GM12872 (cell line): ENCODE data around the gene GOLT1A.

Source experiments
- CTCF ChIP-seq: IDR thresholded peaks from 3 replicates; pipeline ENCODE4 v1.5.1; 2011; ENCODE audit warnings: low read depth, mild to moderate bottlenecking, low read length, moderate library complexity; ENCODE audit not compliant: insufficient read depth

Gene GOLT1A

DNA sequence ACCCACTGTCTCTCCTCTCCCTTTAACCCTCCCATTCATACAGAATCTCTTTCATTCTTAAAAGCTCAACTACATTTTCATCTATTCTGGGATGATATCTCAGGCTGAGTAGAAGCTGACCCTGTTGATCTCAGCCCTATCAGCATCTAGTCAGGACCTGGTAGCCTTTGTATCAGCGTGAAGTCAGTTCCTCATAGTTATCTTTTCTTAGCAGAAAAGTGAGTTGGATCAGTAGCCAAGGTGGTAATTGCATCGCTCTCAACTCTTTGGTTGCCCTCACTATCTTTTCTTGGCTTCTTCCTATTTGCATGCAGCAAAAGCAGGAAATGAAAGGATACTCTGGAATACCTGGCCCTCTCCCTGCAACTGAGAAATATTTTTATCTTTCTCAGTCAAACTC lies 13.6 kb upstream of the GOLT1A start:
- no peak for TF ChIP-seq CTCF

DNA sequence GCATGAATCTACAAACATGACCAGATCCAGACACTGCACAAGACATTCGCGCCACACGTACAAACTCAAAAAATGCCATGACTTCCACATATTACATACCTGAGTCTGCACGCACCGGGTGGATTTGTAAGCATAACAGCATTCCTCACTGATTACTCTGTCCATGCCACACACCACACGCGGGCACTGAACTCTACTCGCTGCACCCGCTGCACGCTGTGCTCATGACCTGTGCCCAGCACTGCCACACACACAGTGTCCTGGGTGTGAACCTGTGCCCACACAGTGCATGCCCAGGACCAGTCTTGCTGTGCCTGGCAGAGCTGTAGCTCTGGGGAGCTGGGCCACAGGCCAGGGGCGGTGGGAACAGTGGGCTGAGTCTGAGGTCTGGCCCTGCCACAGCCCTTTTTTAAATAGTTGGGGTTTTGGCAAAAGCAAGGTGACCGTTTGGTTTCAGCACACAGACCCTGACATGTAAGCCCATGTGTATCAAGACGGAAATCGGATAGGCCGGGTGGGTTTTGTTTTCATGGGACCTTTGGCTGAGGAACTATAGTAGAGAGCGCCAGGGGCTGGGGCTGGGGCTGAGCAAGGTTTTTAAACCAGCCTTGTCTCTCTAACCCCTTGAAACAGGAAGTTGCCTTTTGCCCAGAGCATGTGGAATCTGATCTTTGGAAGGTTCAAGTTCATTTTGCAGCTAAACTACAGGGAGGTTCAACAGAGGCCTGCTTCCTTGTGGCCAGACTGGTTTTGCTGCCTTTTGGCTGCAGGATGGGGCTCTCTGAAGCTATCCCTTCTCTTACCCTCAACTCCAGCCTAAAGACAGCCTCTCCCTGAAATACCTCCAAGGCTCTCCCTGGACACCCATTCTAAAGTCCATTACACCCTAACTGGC lies 12.3 kb upstream of the GOLT1A start:
- no peak for TF ChIP-seq CTCF

DNA sequence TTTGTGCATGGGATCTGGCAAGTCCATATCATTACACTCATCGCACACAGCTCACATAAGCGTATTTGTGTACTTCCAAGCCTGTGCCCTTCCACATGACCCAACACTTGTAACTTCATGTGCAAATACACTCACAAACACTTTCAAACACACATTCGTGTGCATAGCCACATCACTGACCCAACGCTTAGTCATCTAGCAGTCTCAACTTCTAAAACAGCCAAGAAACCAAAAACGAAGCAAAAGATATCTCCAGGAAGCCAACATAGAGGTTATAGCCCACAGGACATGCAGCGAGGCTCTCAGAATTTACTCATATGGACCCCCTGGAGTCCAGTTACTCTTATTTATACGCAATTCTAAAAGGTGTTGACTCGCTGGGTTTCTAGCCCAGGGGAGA lies 10.9 kb upstream of the GOLT1A start:
- TF ChIP-seq CTCF, result no peak

DNA sequence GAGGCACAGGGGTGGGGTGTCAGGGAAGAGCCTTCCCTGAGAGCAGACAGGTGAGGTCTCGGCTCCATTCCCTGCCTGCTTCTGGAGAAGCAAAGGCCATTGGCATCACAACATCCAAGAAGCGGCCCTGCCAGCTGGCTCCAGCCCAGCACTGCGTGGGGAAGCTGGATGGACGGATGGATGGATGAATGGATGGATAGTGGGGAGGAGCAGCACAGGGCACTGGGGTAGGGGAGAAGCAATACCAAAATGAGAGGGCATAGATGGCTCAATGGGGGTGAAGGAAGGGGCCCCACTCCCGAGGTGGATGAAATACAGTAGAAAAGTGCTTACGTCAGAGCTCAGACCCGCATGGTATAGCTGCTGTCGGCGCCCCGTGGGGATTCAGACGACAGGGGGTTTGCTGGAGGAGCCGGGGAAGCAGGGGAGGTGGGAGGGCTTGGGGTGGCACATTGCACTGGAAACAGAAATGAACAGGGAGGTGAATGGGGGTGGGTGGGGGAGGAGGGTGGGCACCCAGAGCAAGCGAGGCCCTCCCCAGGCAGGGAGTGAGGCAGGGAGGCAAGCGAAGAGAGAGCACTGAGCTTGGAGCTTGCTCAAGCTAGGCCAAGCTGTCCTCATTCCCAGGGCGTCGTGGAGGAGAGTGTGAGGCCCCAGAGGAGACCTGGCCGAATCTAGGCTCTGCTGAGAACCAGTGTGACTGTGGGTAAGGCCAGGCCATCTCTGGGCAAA lies 9.5 kb upstream of the GOLT1A start:
- no peak for TF ChIP-seq CTCF

DNA sequence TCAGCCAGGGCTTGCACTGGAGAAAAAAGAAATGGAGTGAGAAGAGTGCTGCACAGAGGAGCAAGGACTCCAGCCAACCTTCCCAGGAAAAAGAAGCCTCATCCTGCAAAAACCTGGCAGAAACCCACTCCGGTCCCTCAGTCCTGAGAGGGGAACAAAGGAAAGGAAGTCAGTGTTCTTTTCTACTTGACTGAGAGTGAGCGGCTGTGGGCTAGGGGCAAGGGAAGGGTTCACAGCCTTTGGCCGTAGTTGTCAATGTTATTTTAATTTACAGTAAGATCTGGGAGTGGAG lies 8.9 kb upstream of the GOLT1A start:
- no peak for TF ChIP-seq CTCF

DNA sequence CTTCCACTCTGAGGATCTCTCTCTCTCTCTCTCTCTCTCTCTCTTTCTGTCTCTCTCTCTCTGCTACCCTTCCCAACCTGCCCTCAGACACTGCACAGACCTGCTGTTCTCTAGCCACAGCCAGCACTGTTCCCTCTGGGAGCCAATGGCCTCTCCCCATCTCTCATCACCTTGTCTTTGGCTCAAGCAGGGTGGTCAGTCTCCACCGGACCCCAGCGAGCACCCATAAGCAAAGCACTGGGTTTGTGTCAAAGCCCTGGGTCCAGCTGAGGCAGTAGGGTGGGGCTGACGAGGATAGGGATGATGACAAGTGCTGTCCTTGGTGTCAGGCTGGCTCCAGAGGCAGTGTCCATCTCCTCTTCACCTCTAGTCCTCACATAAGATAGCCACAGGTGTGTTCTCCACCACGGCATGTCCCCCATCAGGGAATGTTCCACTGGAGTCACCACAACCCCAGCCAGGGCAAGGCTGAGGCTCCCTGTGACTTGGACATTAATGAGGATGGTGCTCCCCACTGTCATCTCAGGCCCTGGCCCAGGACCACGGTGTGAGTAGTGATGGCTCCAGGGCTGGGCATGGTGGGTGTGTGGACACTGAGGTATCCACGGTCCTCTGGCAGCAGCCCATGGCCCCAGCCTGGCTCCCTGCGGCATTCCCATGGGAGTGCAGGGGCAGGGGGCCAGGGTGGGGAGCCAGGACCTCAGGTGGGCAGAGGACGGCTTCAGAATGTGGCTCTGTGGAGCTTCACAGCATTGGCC lies 8.4 kb upstream of the GOLT1A start:
- no peak for TF ChIP-seq CTCF

DNA sequence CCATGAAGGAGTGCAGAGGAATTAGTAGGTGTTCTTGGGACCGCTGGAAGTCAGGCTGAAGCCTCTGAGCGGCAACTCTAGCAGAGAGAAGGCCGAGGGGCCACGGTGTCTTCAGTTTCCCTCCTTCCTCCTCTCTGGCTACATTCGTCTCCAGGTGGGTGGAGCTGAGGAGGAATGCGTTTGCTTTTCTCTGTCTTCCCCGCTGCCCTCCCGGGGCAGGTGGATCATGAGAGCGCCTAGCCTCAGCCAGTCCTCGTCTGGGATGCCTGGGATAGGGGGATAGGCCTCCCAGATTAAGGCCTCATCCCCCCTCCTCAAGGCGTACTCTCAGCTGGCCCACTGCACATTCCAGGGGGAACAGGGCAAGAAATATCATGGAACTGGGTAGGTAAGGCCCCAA lies 7.5 kb upstream of the GOLT1A start:
- TF ChIP-seq CTCF, result no peak
